Testis (tissue), 3 donors: Measurements from ENCODE around the gene TMPRSS15. TPM values are rescaled to one million over a fixed set of nuclear protein-coding genes. Genes with fewer than 3 reads are reported as not detected.

Source experiments
- DNase-seq: peaks from one replicate; pipeline ENCODE4 v3.0.0-alpha.2; 2019
- H3K27ac ChIP-seq, 2 donors: fragments of 200-600 bp; sonication (generic); one replicate each; pipeline ENCODE4 v1.5.1; 2019
- H3K27me3 ChIP-seq: fragments of 200-600 bp; sonication (generic); one replicate; pipeline ENCODE4 v1.5.1; 2019
- H3K36me3 ChIP-seq: fragments of 200-600 bp; sonication (generic); one replicate; pipeline ENCODE4 v1.5.1; 2017; ENCODE audit warnings: low read depth; ENCODE audit errors: missing control alignments
- H3K4me1 ChIP-seq: fragments of 200-600 bp; sonication (generic); one replicate; pipeline ENCODE4 v1.5.1; 2019
- H3K4me3 ChIP-seq, 2 donors: fragments of 200-600 bp; sonication (generic); one replicate each; pipeline ENCODE4 v1.5.1; 2017 to 2019
- H3K9me3 ChIP-seq: fragments of 200-600 bp; sonication (generic); one replicate; pipeline ENCODE4 v1.5.1; 2017
- POLR2A ChIP-seq: fragments of 450-650 bp; IDR thresholded peaks from one replicate; pipeline ENCODE4 v1.6.1; 2017; ENCODE audit warnings: antibody characterized with exemption, mild to moderate bottlenecking, moderate library complexity
- WGBS, 2 donors: methylation state at CpG; one replicate each; pipeline ENCODE4 v1.1.5; 2018; 5-methylcytosine and 5-hydroxymethylcytosine counted together
- intact Hi-C: fragments of 100-400 bp; cut with DNase I; formaldehyde crosslinking; loops from one replicate; pipeline ENCODE4 v1.15.1; 2023; ENCODE audit warnings: low total_unique reads
- polyA plus RNA-seq: library from polyadenylated mRNA; stranded (reverse); fragments of 350-450 nt; fragmentation: Illumina TruSeq; extraction: RNeasy Lipid Tissue Mini Kit (QIAGEN cat#74804); gene quantifications from one replicate; pipeline ENCODE4 v1.2.3, GENCODE V29; 2014; ENCODE audit warnings: low read depth, low replicate concordance; ENCODE audit not compliant: insufficient read depth
- total RNA-seq, 2 donors: library from RNA; depleted of rRNA; stranded (reverse); fragments of >200 nt; gene quantifications; one replicate each; pipeline ENCODE4 v1.2.3, GENCODE V29; 2016
- TF ChIP-seq, protein P1 (sequence below), 3 experiments: fragments of 450-650 bp in 2 of 3; fragments of 200-600 bp in 1 of 3; sonication (generic) in 1 of 3; IDR thresholded peaks; one replicate each; pipeline ENCODE4 v1.5.1; 2016 to 2019; ENCODE audit warnings: antibody characterized with exemption in 3 of 3, mild to moderate bottlenecking in 2 of 3, moderate library complexity in 1 of 3

The TMPRSS15 gene
- total and polyA plus RNA-seq, 3 donors from 2014 or later = 0.16 to 0.68 (median 0.40) TPM

DNA sequence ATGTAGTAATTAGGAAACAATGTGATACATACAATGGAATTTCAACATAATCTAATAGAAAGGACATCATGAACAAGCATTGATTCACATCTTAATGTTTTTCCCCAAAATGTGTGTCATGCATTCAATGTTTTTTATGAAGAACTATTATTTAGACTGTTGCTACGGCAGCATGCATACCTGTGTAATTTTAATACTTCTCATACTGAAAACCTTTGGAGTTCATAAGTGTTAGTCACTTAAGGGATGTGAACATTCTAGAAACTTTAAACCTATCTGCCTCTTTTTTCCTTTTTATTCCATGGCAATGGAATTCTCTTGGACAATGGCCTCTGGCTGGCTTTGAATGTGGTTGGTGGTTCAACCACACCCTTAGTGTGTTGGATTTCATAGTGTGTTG is 48.6 kb downstream of the TMPRSS15 start:
- Histone ChIP-seq H3K9me3 (no peaks in the 10 kb centered on the region), H3K27me3 (no peaks in the 10 kb centered on the region), H3K36me3 (no peaks in the 10 kb centered on the region), H3K4me3 (no peak overlapping the region), H3K27ac (peak overlapping the region in 1 of 2 donors; percentile 8), H3K4me1 (no peaks in the 10 kb centered on the region)
- 56 to 78% methylated on average over 1 of the region's 1 CpG for WGBS, 2 donors
- TF ChIP-seq, protein P1, sequence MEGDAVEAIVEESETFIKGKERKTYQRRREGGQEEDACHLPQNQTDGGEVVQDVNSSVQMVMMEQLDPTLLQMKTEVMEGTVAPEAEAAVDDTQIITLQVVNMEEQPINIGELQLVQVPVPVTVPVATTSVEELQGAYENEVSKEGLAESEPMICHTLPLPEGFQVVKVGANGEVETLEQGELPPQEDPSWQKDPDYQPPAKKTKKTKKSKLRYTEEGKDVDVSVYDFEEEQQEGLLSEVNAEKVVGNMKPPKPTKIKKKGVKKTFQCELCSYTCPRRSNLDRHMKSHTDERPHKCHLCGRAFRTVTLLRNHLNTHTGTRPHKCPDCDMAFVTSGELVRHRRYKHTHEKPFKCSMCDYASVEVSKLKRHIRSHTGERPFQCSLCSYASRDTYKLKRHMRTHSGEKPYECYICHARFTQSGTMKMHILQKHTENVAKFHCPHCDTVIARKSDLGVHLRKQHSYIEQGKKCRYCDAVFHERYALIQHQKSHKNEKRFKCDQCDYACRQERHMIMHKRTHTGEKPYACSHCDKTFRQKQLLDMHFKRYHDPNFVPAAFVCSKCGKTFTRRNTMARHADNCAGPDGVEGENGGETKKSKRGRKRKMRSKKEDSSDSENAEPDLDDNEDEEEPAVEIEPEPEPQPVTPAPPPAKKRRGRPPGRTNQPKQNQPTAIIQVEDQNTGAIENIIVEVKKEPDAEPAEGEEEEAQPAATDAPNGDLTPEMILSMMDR (IDR thresholded peaks at IDR 0.05) = no peak
- TF ChIP-seq POLR2A = no peak
- DNase-seq = no peak
- intact Hi-C loops = no loop called here

DNA sequence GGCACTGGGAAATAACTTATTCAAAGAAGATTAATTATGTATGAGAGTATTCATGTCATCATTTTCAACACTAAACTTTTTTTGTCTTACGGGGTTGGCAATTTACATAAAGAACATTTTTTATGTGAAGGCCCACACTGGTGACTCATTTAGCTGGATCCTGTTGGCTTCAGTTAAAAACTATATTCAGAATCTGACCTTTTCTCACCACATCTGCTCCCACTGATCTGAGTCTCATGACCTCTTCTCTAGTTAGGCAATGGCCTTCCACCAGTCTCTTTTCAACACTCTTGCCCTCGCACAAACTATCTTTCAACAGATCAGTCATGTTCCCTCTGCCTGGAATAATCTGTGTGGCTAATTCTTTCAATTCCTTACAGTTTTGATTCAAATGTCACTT is 53.4 kb downstream of the TMPRSS15 start:
- H3K27ac ChIP-seq = no peak overlapping the region
- no peak overlapping the region for H3K4me3 ChIP-seq
- no peak for DNase-seq
- H3K9me3 ChIP-seq = no peaks in the 10 kb centered on the region
- WGBS, 2 donors = 48 to 71% methylated on average over 2 of the region's 2 CpGs
- no peak for TF ChIP-seq POLR2A
- TF ChIP-seq, protein P1 (IDR thresholded peaks at IDR 0.05) = no peak
- H3K36me3 ChIP-seq = no peaks in the 10 kb centered on the region
- H3K27me3 ChIP-seq = no peaks in the 10 kb centered on the region
- intact Hi-C loops = no loop called here
- no peaks in the 10 kb centered on the region for H3K4me1 ChIP-seq

DNA sequence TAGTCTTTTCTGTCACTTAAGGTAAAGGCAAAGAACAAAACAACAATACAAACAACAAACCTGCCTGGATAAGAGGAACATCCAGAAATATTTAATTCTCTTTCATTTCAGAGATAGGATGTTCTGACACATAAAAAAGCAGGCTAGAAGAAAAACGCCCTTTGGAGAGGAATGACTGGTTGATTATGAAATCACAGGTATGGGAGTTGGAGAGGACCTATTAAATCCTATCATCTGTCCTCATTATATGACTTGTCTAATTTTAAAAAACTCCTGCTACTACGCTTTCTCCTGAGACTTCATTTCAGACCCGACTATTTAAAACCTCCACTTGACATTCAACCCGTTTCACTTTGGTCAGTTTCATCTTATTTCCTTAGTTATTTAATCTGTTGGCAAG is 54.1 kb downstream of the TMPRSS15 start:
- intact Hi-C loops = no loop called here
- no peaks in the 10 kb centered on the region for H3K36me3 ChIP-seq
- TF ChIP-seq, protein P1 (IDR thresholded peaks at IDR 0.05) = no peak
- TF ChIP-seq POLR2A = no peak
- no peak overlapping the region for H3K27ac ChIP-seq
- no peaks in the 10 kb centered on the region for H3K9me3 ChIP-seq
- DNase-seq = no peak
- WGBS, 2 donors = 74 to 78% methylated on average over 4 of the region's 4 CpGs
- H3K4me1 ChIP-seq = no peaks in the 10 kb centered on the region
- H3K27me3 ChIP-seq = no peaks in the 10 kb centered on the region
- no peak overlapping the region for H3K4me3 ChIP-seq

DNA sequence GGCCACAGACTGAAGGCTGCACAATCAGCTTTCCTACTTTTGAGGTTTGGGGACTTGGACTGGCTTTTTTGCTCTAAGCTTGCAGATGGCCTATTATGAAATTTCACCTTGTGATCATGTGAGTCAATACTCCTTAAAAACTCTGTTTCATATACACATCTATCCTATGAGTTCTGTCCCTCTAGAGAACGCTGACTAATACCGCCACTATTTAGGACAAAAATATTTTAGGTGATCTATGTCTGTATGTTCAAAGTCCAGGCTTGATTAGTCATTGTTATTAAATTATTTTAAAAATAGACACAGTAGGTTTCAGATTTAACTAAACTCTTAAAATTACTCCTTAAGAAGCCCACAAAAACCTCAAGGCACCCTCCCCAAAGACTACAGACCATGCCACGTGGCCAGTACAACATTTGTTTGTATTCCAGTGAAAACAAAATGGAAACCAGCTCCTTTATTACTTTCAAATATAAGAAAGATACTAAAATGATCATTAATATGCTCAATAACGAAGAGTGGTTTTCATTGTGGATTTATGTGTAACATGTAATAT is 63.1 kb downstream of the TMPRSS15 start:
- intact Hi-C loops = no loop called here
- DNase-seq = no peak
- no peaks in the 10 kb centered on the region for H3K36me3 ChIP-seq
- TF ChIP-seq, protein P1 (IDR thresholded peaks at IDR 0.05) = no peak
- no peak for TF ChIP-seq POLR2A
- H3K27me3 ChIP-seq = no peaks in the 10 kb centered on the region
- H3K27ac ChIP-seq = no peak overlapping the region
- H3K4me1 ChIP-seq = no peaks in the 10 kb centered on the region
- H3K4me3 ChIP-seq = no peak overlapping the region
- H3K9me3 ChIP-seq = no peaks in the 10 kb centered on the region
- 87 to 89% methylated on average over 4 of the region's 4 CpGs for WGBS, 2 donors

DNA sequence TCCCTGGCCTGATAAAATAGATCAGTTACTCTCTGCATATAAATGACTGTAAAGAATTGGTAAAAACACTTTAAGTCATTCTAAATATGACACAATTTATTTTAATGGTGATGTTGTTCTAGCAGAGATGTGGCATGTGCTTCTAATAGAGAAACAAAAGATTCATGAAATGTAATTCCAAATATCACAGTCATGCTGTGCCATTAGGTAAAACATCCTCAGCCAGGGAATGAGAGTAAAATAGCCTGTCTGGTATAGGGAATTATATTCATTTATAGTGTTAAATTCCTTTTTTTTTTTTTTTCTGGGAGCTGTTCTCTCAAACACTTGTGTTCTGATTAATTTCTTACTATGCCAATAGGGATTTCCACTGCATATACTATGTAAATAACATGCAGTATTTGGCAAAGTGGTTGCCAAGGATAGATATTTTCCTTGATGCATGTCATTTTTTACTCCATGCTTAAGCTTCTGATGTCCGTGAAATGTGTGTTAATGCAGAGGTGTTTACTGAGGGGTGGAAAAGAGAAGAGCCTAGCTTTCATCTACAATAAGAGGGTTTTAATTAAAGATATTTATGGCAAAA is 67.8 kb downstream of the TMPRSS15 start:
- TF ChIP-seq, protein P1 (IDR thresholded peaks at IDR 0.05) = no peak
- TF ChIP-seq POLR2A = no peak
- intact Hi-C loops = no loop called here
- 90 to 93% methylated on average over 1 of the region's 1 CpG for WGBS, 2 donors

More for the DNA sequence above, 67.8 kb downstream of the TMPRSS15 start:
- Histone ChIP-seq H3K36me3 (no peaks in the 10 kb centered on the region), H3K27ac (no peak overlapping the region), H3K9me3 (no peaks in the 10 kb centered on the region), H3K27me3 (no peaks in the 10 kb centered on the region), H3K4me3 (no peak overlapping the region), H3K4me1 (no peaks in the 10 kb centered on the region)
- DNase-seq = no peak
